ENCODE results near the gene RBMS3. TPM values are rescaled to one million over a fixed set of nuclear protein-coding genes. Genes with fewer than 3 reads are reported as not detected.
"Not testable (repeated sequence)": the region's sequence is repeated elsewhere in the genome, so short reads cannot be mapped to it uniquely, and the experiment has no call there.

Gene RBMS3
- total RNA-seq, 2 experiments from 2014 or later = 0.25 to 0.27 TPM

- DNase-seq = no peak
- H3K9me3 Mint-ChIP-seq = no peaks in the 10 kb centered on the region
- H3K36me3 Mint-ChIP-seq (ENCODE audit: low read depth) = no peaks in the 10 kb centered on the region
- no peak overlapping the region for H3K4me3 Mint-ChIP-seq
- ChIA-PET CTCF (interaction anchor here (1.2 kb wide), 1 partner anchor 188 kb away, joined by 4 read pairs; no protein-coding TSS in a partner anchor), POLR2A (no interaction called here)
- H3K27me3 Mint-ChIP-seq = no peaks in the 10 kb centered on the region
- H3K27ac Mint-ChIP-seq = no peak overlapping the region
- no peaks in the 10 kb centered on the region for H3K4me1 Mint-ChIP-seq
Observed at GRCh38 chr3:30011237-30011803, 730.4 kb downstream of the RBMS3 start.

DNA sequence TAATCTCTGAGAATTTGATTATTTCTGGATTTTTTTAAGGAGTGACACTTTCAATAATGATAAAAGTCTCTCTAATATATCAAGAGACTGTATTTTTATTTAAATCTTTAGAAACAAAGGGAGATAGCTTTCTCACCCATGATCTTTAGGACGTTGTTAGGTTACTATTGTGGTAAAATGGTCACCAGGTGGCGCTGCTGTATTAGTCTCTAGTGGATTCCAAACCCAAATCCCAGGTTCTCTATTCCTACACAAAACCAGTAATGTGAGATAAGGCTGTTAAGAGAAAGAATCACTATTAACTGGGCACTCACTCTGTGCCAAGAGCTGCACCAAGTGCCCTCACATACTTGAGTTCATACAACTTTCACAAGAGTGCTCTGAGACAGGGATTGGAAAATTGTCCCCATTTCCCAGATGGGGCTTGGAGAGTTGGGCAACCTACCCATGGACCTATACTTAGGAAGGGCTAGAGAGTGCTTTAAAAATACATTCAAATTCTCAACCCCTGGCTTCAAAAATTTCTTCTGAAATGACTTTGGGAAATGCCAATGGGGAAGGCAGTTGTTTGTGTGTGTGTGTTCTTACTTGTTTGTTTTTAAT lies 732.2 kb downstream of the RBMS3 start:
- Mint-ChIP-seq H3K4me1 (no peaks in the 10 kb centered on the region), H3K27me3 (no peaks in the 10 kb centered on the region), H3K9me3 (no peaks in the 10 kb centered on the region), H3K4me3 (no peak overlapping the region), H3K27ac (no peak overlapping the region), H3K36me3 (ENCODE audit: low read depth) (no peaks in the 10 kb centered on the region)
- ChIA-PET CTCF (interaction anchor here (1.0 to 1.2 kb wide), 2 partner anchors 9 to 738 kb away, joined by 3 read pairs; no protein-coding TSS in a partner anchor), POLR2A (no interaction called here)
- DNase-seq = peak; percentile 57

DNA sequence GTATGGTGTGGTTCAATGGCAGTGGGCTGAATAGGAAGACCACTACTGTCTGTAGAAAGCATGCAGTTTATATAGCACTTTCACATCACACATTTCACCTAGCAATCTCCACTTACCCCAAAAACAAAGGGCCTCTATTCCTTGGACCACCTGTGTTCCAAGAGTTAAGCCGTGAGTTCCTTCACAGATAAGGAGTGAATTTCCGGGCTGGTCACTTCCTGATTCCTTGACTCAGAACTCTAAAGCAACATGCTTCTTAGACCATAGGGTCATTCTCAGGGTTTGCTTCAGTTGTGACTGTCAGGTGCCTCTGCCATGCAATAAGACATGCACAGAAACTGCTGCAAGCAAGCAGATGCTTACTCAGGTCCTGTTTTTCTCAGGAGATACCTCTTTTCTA lies 737.0 kb downstream of the RBMS3 start:
- H3K4me3 Mint-ChIP-seq = no peak overlapping the region
- ChIA-PET CTCF (no interaction called here), POLR2A (no interaction called here)
- H3K36me3 Mint-ChIP-seq (ENCODE audit: low read depth) = no peaks in the 10 kb centered on the region
- no peak for DNase-seq
- H3K9me3 Mint-ChIP-seq = no peaks in the 10 kb centered on the region
- H3K27me3 Mint-ChIP-seq = peaks cover 14% of the 10 kb centered on the region
- no peaks in the 10 kb centered on the region for H3K4me1 Mint-ChIP-seq
- H3K27ac Mint-ChIP-seq = no peak overlapping the region

GRCh38 chr3:30020380-30020779 lies 739.5 kb downstream of the RBMS3 start:
- DNase-seq = no peak
- CTCF ChIA-PET = interaction anchor here (1.2 kb wide), 1 partner anchor 10 kb away, joined by 3 read pairs; no protein-coding TSS in a partner anchor
- Mint-ChIP-seq H3K4me3 (no peak overlapping the region), H3K4me1 (no peaks in the 10 kb centered on the region), H3K27ac (no peak overlapping the region), H3K9me3 (no peaks in the 10 kb centered on the region), H3K36me3 (ENCODE audit: low read depth) (no peaks in the 10 kb centered on the region), H3K27me3 (peaks cover 23% of the 10 kb centered on the region)
- POLR2A ChIA-PET = no interaction called here

GRCh38 chr3:30024466-30024865 lies 743.6 kb downstream of the RBMS3 start:
- CTCF ChIA-PET = interaction anchor here (1.3 kb wide), 1 partner anchor 18 kb away, joined by 3 read pairs; no protein-coding TSS in a partner anchor
- no peak overlapping the region for H3K4me3 Mint-ChIP-seq
- H3K4me1 Mint-ChIP-seq = no peaks in the 10 kb centered on the region

DNA sequence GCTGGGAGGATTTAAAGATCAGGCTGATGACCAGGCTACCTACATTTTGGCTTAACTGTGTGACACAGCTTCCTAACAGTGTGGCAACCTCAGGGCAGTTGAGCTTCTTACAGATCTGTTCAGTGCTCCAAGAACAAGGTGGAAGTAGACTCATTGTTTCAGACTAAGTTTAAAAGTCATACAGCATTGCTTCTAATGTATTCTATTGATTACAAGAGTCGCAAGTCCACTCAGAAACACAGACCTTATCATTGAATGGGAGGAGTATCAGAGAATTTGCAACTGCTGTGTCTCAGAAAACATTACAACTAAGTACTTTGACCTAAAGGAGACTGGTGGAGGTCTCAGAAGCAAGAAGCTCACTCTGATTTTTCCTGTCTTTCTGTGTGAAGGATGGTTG lies 746.0 kb downstream of the RBMS3 start:
- Mint-ChIP-seq H3K4me3 (no peak overlapping the region), H3K36me3 (ENCODE audit: low read depth) (no peaks in the 10 kb centered on the region), H3K27me3 (peaks cover 21% of the 10 kb centered on the region), H3K27ac (no peak overlapping the region), H3K4me1 (no peaks in the 10 kb centered on the region), H3K9me3 (no peaks in the 10 kb centered on the region)
- ChIA-PET POLR2A (no interaction called here), CTCF (no interaction called here)
- no peak for DNase-seq

More at GRCh38 chr3:30024466-30024865, 743.6 kb downstream of the RBMS3 start:
- no peak overlapping the region for H3K27ac Mint-ChIP-seq
- no peaks in the 10 kb centered on the region for H3K9me3 Mint-ChIP-seq
- DNase-seq = no peak
- peaks cover 24% of the 10 kb centered on the region for H3K27me3 Mint-ChIP-seq
- no peaks in the 10 kb centered on the region for H3K36me3 Mint-ChIP-seq (ENCODE audit: low read depth)
- POLR2A ChIA-PET = no interaction called here

- CTCF ChIA-PET = no interaction called here
- Mint-ChIP-seq H3K4me1 (no peaks in the 10 kb centered on the region), H3K9me3 (no peaks in the 10 kb centered on the region), H3K4me3 (no peak overlapping the region), H3K27me3 (peaks cover 19% of the 10 kb centered on the region), H3K27ac (no peak overlapping the region), H3K36me3 (ENCODE audit: low read depth) (no peaks in the 10 kb centered on the region)
- POLR2A ChIA-PET = no interaction called here
- DNase-seq = no peak
Observed at GRCh38 chr3:30034246-30034991, 753.5 kb downstream of the RBMS3 start.

GRCh38 chr3:30035935-30036567 lies 755.2 kb downstream of the RBMS3 start:
- Mint-ChIP-seq H3K4me3 (no peak overlapping the region), H3K4me1 (peaks cover 2% of the 10 kb centered on the region), H3K36me3 (ENCODE audit: low read depth) (no peaks in the 10 kb centered on the region), H3K27ac (no peak overlapping the region), H3K9me3 (no peaks in the 10 kb centered on the region), H3K27me3 (peaks cover 23% of the 10 kb centered on the region)
- ChIA-PET POLR2A (no interaction called here), CTCF (interaction anchor here (0.6 kb wide), 1 partner anchor 161 kb away, joined by 3 read pairs; no protein-coding TSS in a partner anchor)
- DNase-seq = no peak

DNA sequence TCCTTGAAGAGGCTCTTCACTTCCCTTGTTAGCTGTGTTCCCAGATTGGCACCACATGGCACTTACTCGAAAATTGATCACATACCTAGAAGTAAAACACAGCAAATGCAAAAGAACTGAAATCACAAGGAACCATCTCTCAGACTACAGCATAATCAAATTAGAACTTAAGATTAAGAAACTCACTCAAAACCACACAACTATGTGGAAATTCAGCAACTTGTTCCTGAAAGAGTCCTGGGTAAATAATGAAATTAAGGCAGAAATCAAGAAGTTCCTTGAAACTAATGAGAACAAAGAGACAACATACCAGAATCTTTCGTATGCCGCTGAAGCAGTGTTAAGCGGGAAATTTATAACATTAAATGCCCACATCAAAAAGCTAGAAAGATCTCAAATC lies 759.3 kb downstream of the RBMS3 start:
- Mint-ChIP-seq H3K4me3 (no peak overlapping the region), H3K27ac (no peak overlapping the region), H3K4me1 (peaks cover 2% of the 10 kb centered on the region), H3K27me3 (peaks cover 15% of the 10 kb centered on the region), H3K36me3 (ENCODE audit: low read depth) (no peaks in the 10 kb centered on the region), H3K9me3 (no peaks in the 10 kb centered on the region)
- DNase-seq = no peak
- ChIA-PET POLR2A (no interaction called here), CTCF (interaction anchor here (1.2 kb wide), 1 partner anchor 159 kb away, joined by 3 read pairs; no protein-coding TSS in a partner anchor)

GRCh38 chr3:30041481-30041880 lies 760.6 kb downstream of the RBMS3 start:
- H3K27me3 Mint-ChIP-seq = peaks cover 11% of the 10 kb centered on the region
- DNase-seq; POLR2A ChIA-PET; H3K36me3 Mint-ChIP-seq (ENCODE audit: low read depth); H3K4me3 Mint-ChIP-seq; H3K4me1 Mint-ChIP-seq; H3K9me3 Mint-ChIP-seq; H3K27ac Mint-ChIP-seq: not testable (repeated sequence)
- CTCF ChIA-PET = interaction anchor here (1.2 kb wide), 2 partner anchors 17 to 729 kb away, joined by 3 read pairs; no protein-coding TSS in a partner anchor

GRCh38 chr3:30042274-30042859 lies 761.5 kb downstream of the RBMS3 start:
- DNase-seq = peak; percentile 76
- CTCF ChIA-PET = interaction anchor here (0.8 to 1.2 kb wide), 4 partner anchors 17 to 728 kb away, joined by 3 to 7 read pairs (median 4); no protein-coding TSS in a partner anchor
- Mint-ChIP-seq H3K4me3 (no peak overlapping the region), H3K9me3 (no peaks in the 10 kb centered on the region), H3K4me1 (peaks cover 2% of the 10 kb centered on the region), H3K36me3 (ENCODE audit: low read depth) (no peaks in the 10 kb centered on the region), H3K27ac (no peak overlapping the region), H3K27me3 (peaks cover 11% of the 10 kb centered on the region)
- POLR2A ChIA-PET = no interaction called here

- ChIA-PET CTCF (interaction anchor here (0.8 to 1.2 kb wide), 4 partner anchors 18 to 727 kb away, joined by 3 to 7 read pairs (median 4); no protein-coding TSS in a partner anchor), POLR2A (no interaction called here)
- Mint-ChIP-seq H3K9me3 (no peaks in the 10 kb centered on the region), H3K4me3 (no peak overlapping the region), H3K4me1 (peaks cover 2% of the 10 kb centered on the region), H3K36me3 (ENCODE audit: low read depth) (no peaks in the 10 kb centered on the region), H3K27me3 (peaks cover 15% of the 10 kb centered on the region), H3K27ac (no peak overlapping the region)
- DNase-seq = no peak
Observed at GRCh38 chr3:30042916-30043555, 762.2 kb downstream of the RBMS3 start.
